ENCODE results near the gene ITGAD. TPM values are rescaled to one million over a fixed set of nuclear protein-coding genes. Genes with fewer than 3 reads are reported as not detected.

ITGAD gene
- total and polyA plus RNA-seq, 2 of the 8 experiments (the other 6 are each of a cell fraction or from before 2014, with no cell fraction given), result 0.06 TPM; not detected in 1

GRCh38 chr16:31403590-31404352, 10.6 kb downstream of the ITGAD start (continued):
- no peak for TF ChIP-seq SIN3A (conservative IDR thresholded peaks at IDR 0.05 in 1 of 2, IDR thresholded peaks at IDR 0.05 in 1 of 2; ENCODE audit: low read depth in 1 of 2, low read length in 2 of 2)
- no peak for TF ChIP-seq KDM5A (IDR thresholded peaks at IDR 0.05; ENCODE audit: low read length)
- no peak for TF ChIP-seq NANOG (IDR thresholded peaks at IDR 0.05; ENCODE audit: insufficient read depth, low read depth, low read length, poor library complexity, severe bottlenecking)
- TF ChIP-seq SIRT6 (IDR thresholded peaks at IDR 0.05; ENCODE audit: low read length), result no peak

All from H1 (cell line).